HUES64 (cell line): ENCODE data around the gene NMRK1.

Source experiments
- H3K27ac ChIP-seq: 2 replicates; pipeline ENCODE4 v1.7.0; 2013; ENCODE audit warnings: low read depth, low read length, inconsistent platforms
- H3K27me3 ChIP-seq: 2 replicates; pipeline ENCODE4 v1.6.1; 2013; ENCODE audit warnings: mild to moderate bottlenecking, low read length; ENCODE audit not compliant: insufficient read depth
- H3K36me3 ChIP-seq: 2 replicates; pipeline ENCODE4 v1.6.1; 2013; ENCODE audit warnings: mild to moderate bottlenecking, low read length; ENCODE audit not compliant: insufficient read depth
- H3K4me1 ChIP-seq: 2 replicates; pipeline ENCODE4 v1.6.1; 2013; ENCODE audit warnings: mild to moderate bottlenecking, low read length, moderate library complexity; ENCODE audit not compliant: insufficient read depth
- H3K4me3 ChIP-seq: 2 replicates; pipeline ENCODE4 v1.5.1; 2013; ENCODE audit warnings: mild to moderate bottlenecking, low read length, moderate library complexity
- H3K9ac ChIP-seq: 2 replicates; pipeline ENCODE4 v1.6.1; 2013; ENCODE audit warnings: mild to moderate bottlenecking, low read depth, low read length
- H3K9me3 ChIP-seq: 2 replicates; pipeline ENCODE4 v1.6.1; 2013; ENCODE audit warnings: low read depth, low read length; ENCODE audit not compliant: insufficient read depth
- WGBS: fragments of 150-250, 120-280 bp; methylation state at CpG from one replicate; pipeline ENCODE4 v1.1.7; 2013; ENCODE audit warnings: missing lambda C conversion rate; 5-methylcytosine and 5-hydroxymethylcytosine counted together

NMRK1 gene

DNA sequence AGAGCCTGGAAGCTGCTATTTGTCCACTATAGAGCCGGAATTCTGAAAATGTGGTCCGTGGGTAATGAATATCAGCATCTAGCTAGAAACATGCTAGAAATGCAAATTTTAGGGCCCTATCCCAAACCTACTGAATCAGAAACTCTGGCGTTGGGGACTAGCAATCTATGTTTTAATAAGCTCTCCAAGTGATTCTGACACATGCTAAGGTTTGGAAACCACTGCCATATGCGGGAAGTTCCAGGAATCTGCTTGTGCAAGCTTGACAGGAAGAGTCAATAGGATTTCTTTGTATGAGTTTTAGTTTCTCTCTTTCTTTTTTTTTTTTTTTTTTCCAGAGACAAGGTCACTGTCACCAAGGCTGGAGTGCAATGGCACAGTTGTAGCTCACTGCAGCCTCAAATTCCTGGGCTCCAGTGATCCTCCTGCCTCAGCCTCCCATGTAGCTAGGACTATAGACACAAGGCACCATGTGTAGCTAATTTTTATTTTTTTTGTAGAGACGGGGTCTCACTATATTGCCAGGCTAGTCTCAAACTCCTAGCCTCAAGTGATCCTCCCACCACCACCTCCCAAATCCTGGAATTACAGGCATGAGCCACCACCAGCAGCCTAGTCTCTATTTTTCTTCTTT is 33.5 kb downstream of the NMRK1 start:
- Histone ChIP-seq H3K27ac (no peak overlapping the region), H3K4me3 (no peak overlapping the region), H3K27me3 (no peaks in the 10 kb centered on the region), H3K9ac (no peak overlapping the region), H3K36me3 (no peaks in the 10 kb centered on the region), H3K9me3 (peaks cover 19% of the 10 kb centered on the region; the same call in 1 of the 2 replicates), H3K4me1 (no peaks in the 10 kb centered on the region)
- 94% methylated on average over 5 of the region's 5 CpGs for WGBS

DNA sequence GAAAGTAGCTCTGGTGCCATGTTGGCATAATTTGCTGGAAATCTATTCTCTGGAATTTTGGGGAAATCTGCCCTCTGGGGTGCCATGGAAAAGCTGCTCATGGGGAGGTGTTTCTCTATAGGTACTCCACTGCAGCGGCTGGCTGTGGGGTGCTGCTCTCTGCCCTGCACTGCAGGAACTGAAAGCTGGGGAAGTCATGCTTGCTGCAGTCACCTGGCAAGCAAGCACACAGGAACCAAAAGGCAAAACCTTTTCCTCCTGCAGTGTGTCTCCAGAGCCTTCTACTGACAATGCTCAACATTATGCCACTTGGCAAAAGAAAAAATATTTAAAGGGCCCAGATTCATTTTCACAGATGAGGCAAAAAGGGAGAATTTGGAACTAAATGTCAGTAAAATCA is 34.1 kb downstream of the NMRK1 start:
- Histone ChIP-seq H3K36me3 (no peaks in the 10 kb centered on the region), H3K9ac (no peak overlapping the region), H3K4me1 (no peaks in the 10 kb centered on the region), H3K27me3 (no peaks in the 10 kb centered on the region), H3K9me3 (peaks cover 19% of the 10 kb centered on the region; the same call in 1 of the 2 replicates), H3K4me3 (no peak overlapping the region), H3K27ac (no peak overlapping the region)
- 97% methylated on average over 1 of the region's 1 CpG for WGBS

DNA sequence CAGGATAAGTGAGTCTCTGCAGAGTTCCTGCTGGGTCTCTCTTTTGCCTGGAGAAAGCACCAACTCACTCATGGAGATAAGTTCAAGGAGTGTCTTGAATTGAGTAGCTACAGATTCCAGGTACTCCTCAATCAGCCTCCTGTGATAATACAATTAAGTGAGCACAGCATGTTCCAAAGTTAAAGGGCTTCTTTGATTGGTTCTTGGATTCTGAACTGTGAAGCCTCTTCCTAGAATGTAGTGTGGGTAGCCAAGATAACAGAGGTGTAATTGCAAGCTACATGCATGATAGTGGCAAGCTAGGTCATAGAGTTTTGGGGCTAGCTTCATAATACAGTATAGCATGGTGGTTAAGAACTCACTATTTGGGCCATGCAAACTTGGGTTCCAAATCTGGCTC is 36.7 kb downstream of the NMRK1 start:
- Histone ChIP-seq H3K4me3 (no peak overlapping the region), H3K9me3 (peaks cover 6% of the 10 kb centered on the region; the same call in 1 of the 2 replicates), H3K9ac (no peak overlapping the region)

GRCh38 chr9:75047506-75047905 is 40.4 kb downstream of the NMRK1 start:
- 50% methylated on average over 2 of the region's 2 CpGs for WGBS
- no peak overlapping the region for H3K4me3 ChIP-seq

More for the DNA sequence above, 36.7 kb downstream of the NMRK1 start:
- H3K4me1 ChIP-seq, result no peaks in the 10 kb centered on the region
- H3K27me3 ChIP-seq, result no peaks in the 10 kb centered on the region
- H3K36me3 ChIP-seq, result no peaks in the 10 kb centered on the region
- H3K27ac ChIP-seq, result no peak overlapping the region

DNA sequence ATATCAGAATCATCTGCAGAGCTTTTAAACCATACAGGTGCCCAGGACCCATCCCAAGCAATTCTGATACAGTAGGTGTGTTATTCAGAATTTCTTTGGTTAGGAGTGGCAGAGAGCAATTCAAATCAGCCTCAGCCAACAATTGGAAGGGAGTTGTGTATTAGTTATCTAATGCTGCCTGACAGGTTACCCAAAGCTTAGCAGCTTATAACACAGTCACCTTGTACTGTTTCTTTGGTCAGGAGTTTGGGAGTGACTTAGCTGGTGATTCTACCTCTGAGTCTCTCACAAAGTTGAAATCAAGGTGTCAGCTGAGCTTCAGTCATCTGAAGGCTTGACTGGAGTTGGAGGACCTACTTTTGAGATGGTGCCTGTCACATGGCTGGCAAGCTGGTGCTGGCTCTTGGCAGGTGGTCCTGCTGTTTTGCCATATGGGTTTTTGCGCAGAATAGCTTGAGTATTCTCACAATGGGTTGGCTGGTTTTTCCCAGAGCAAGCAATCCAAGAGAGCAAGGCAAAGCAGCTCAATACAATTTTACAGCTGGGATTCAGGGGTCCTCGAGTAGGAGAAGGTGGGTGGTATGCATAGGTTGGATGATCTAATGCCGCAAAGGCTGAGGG is 41.1 kb downstream of the NMRK1 start:
- no peaks in the 10 kb centered on the region for H3K36me3 ChIP-seq
- no peak overlapping the region for H3K27ac ChIP-seq
- no peak overlapping the region for H3K9ac ChIP-seq
- H3K4me3 ChIP-seq, result no peak overlapping the region
- WGBS, result 93% methylated on average over 2 of the region's 3 CpGs
- H3K9me3 ChIP-seq, result no peaks in the 10 kb centered on the region
- no peaks in the 10 kb centered on the region for H3K27me3 ChIP-seq
- no peaks in the 10 kb centered on the region for H3K4me1 ChIP-seq

More at GRCh38 chr9:75047506-75047905, 40.4 kb downstream of the NMRK1 start:
- Histone ChIP-seq H3K36me3 (no peaks in the 10 kb centered on the region), H3K4me1 (no peaks in the 10 kb centered on the region), H3K9ac (no peak overlapping the region), H3K27ac (no peak overlapping the region), H3K9me3 (no peaks in the 10 kb centered on the region), H3K27me3 (no peaks in the 10 kb centered on the region)

- Histone ChIP-seq H3K27me3 (no peaks in the 10 kb centered on the region), H3K9ac (no peak overlapping the region), H3K36me3 (no peaks in the 10 kb centered on the region), H3K4me1 (no peaks in the 10 kb centered on the region), H3K27ac (no peak overlapping the region), H3K4me3 (no peak overlapping the region), H3K9me3 (no peaks in the 10 kb centered on the region)
- 89% methylated on average over 1 of the region's 1 CpG for WGBS
Observed at GRCh38 chr9:75041041-75041440, 46.9 kb downstream of the NMRK1 start.

DNA sequence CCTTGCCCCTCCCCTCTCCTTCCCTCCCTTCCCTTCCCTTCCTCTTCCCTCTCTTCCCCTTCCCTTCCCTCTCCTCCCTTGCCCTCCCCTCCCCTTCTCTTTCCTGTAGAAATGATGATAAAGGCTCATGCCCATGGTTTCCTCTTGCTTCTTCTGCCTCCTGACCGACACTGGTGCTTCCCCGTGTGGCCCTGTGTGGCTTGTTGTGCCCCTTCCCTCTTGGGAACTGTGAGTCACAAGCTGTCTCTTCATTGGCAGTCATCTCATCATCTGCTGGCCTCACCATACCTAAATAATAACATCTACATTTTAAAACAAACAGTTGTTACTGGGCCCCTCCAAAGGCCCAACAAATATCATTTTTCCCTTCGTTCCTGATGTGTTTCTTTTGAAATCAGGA is 48.2 kb downstream of the NMRK1 start:
- no peak overlapping the region for H3K27ac ChIP-seq

GRCh38 chr9:75039009-75039408 is 48.9 kb downstream of the NMRK1 start:
- Histone ChIP-seq H3K27me3 (no peaks in the 10 kb centered on the region), H3K27ac (no peak overlapping the region), H3K36me3 (no peaks in the 10 kb centered on the region), H3K4me1 (no peaks in the 10 kb centered on the region), H3K9ac (no peak overlapping the region), H3K4me3 (no peak overlapping the region), H3K9me3 (no peaks in the 10 kb centered on the region)
- WGBS, result 93% methylated on average over 3 of the region's 3 CpGs

More for the DNA sequence above, 48.2 kb downstream of the NMRK1 start:
- H3K9me3 ChIP-seq, result no peaks in the 10 kb centered on the region
- no peak overlapping the region for H3K4me3 ChIP-seq
- H3K36me3 ChIP-seq, result no peaks in the 10 kb centered on the region
- H3K4me1 ChIP-seq, result no peaks in the 10 kb centered on the region
- no peak overlapping the region for H3K9ac ChIP-seq
- 89% methylated on average over 3 of the region's 3 CpGs for WGBS
- H3K27me3 ChIP-seq, result no peaks in the 10 kb centered on the region

- H3K4me3 ChIP-seq, result no peak overlapping the region
- no peaks in the 10 kb centered on the region for H3K9me3 ChIP-seq
- no peaks in the 10 kb centered on the region for H3K4me1 ChIP-seq
- WGBS, result 100% methylated on average over 2 of the region's 3 CpGs
- no peak overlapping the region for H3K9ac ChIP-seq
- H3K27ac ChIP-seq, result no peak overlapping the region
- no peaks in the 10 kb centered on the region for H3K36me3 ChIP-seq
- no peaks in the 10 kb centered on the region for H3K27me3 ChIP-seq
Observed at GRCh38 chr9:75036793-75037192, 51.2 kb downstream of the NMRK1 start.

DNA sequence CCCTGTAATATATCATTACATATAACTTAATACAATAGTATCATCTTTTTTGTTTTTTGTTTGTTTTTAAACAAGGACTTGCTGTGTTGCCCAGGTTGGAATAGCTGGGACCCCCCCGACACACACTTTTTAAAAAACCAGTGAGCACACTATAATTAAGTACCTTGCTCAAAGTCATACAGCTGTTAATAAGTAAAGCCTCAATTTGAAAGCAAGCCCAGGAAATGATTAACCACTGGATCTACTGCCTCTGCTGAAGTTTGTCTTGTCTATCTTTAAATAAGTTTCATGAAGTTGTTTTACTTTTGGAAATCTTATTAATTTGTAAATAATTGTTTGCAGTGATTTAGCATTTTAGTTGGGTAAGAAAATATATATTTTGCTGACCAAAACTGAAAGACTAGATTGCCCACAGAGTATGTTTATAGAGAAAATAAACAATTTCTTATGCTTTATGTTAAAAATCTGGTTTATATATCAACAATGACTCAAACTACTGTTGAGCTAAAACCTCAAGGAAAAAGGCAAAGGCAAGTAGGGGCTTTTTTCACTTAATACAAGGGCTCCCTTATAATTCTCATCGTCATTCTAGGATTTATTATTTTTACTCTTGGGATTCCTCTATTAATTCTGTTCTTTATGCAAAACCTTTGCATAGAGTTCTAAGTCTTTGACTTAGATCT is 54.0 kb downstream of the NMRK1 start:
- H3K9ac ChIP-seq, result no peak overlapping the region
- WGBS, result 87% methylated on average over 2 of the region's 2 CpGs
- H3K27ac ChIP-seq, result no peak overlapping the region
- H3K9me3 ChIP-seq, result no peaks in the 10 kb centered on the region
- no peak overlapping the region for H3K4me3 ChIP-seq
- no peaks in the 10 kb centered on the region for H3K4me1 ChIP-seq
- H3K27me3 ChIP-seq, result no peaks in the 10 kb centered on the region
- no peaks in the 10 kb centered on the region for H3K36me3 ChIP-seq
